Spleen (tissue), 7 donors: Measurements from ENCODE around the gene KIAA1217.

Source experiments
- POLR2A ChIP-seq, 3 donors: fragments of 450-650 bp; IDR thresholded peaks; one replicate each; pipeline ENCODE4 v1.5.1; 2017; ENCODE audit warnings: antibody characterized with exemption in 3 of 3, mild to moderate bottlenecking in 1 of 3
- TF ChIP-seq, protein P1 (sequence below), 11 experiments: fragments of 200-600 bp in 7 of 11; fragments of 450-650 bp in 4 of 11; sonication (generic) in 4 of 11; IDR thresholded peaks in 8 of 11; conservative IDR thresholded peaks in 3 of 11; 1 replicate in 7 of 11; 2 replicates in 4 of 11; pipeline versions ENCODE4 v1.4.0 to v1.8.0; 2016 to 2021; ENCODE audit warnings: antibody characterized with exemption in 11 of 11, inconsistent platforms in 4 of 11, mild to moderate bottlenecking in 1 of 11
- donor health status: DM: no; HTN: no; CAD: no; lungs with moderate emphysema.
- donor health status: DM: no; HTN: no; CAD: no.
- donor health status: DM: no; HTN: no; CAD: no.

GRCh38 chr10:24575481-24576002, 366.6 kb downstream of the KIAA1217 start:
- TF ChIP-seq, protein P1, sequence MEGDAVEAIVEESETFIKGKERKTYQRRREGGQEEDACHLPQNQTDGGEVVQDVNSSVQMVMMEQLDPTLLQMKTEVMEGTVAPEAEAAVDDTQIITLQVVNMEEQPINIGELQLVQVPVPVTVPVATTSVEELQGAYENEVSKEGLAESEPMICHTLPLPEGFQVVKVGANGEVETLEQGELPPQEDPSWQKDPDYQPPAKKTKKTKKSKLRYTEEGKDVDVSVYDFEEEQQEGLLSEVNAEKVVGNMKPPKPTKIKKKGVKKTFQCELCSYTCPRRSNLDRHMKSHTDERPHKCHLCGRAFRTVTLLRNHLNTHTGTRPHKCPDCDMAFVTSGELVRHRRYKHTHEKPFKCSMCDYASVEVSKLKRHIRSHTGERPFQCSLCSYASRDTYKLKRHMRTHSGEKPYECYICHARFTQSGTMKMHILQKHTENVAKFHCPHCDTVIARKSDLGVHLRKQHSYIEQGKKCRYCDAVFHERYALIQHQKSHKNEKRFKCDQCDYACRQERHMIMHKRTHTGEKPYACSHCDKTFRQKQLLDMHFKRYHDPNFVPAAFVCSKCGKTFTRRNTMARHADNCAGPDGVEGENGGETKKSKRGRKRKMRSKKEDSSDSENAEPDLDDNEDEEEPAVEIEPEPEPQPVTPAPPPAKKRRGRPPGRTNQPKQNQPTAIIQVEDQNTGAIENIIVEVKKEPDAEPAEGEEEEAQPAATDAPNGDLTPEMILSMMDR (IDR thresholded peaks at IDR 0.05 in 8 of 11, conservative IDR thresholded peaks at IDR 0.05 in 3 of 11) = no peak
- no peak for TF ChIP-seq POLR2A (IDR thresholded peaks at IDR 0.05)
